GM13977 (cell line): ENCODE data around the gene ERMAP.

Source experiments
- DNase-seq: peaks from one replicate; pipeline ENCODE4 v3.0.0; 2012; ENCODE audit warnings: low spot score
- CTCF ChIP-seq: IDR thresholded peaks from 2 replicates; pipeline ENCODE4 v1.5.1; 2012; ENCODE audit warnings: mild to moderate bottlenecking, control low read depth; ENCODE audit not compliant: insufficient read depth; ENCODE audit errors: extremely low read depth, missing control alignments
- in situ Hi-C: fragments of 300-500 bp; cut with MboI; formaldehyde crosslinking; loops from one replicate; pipeline ENCODE4 v1.12.0; 2022; ENCODE audit warnings: low sequenced_read_pairs, low pct_unique_long_range_greater_than_20kb, mixed read lengths, inconsistent platforms; ENCODE audit not compliant: unreplicated experiment

Gene ERMAP

GRCh38 chr1:42889264-42889663, 72.3 kb downstream of the ERMAP start:
- in situ Hi-C loops: no loop called here
- TF ChIP-seq CTCF: no peak
- no peak for DNase-seq

- DNase-seq: no peak
Observed at GRCh38 chr1:42891465-42892138, 74.7 kb downstream of the ERMAP start.

More at GRCh38 chr1:42891465-42892138, 74.7 kb downstream of the ERMAP start:
- TF ChIP-seq CTCF: no peak
- in situ Hi-C loops: no loop called here
